SK-N-SH treated with all-trans-retinoic acid at 6 μM for 48 hours (cell line): ENCODE data around the gene KCNB1.

Experiments
- ATAC-seq: fragments of 200-7000 bp; cut with Tn5 transposase; 3 replicates; pipeline ENCODE4 v1.9.1; 2020; ENCODE audit warnings: mild to moderate bottlenecking, moderate library complexity
- ARNTL ChIP-seq: fragments of 450-650 bp; formaldehyde crosslinking; IDR thresholded peaks from 2 replicates; pipeline ENCODE4 v1.5.0; 2020; ENCODE audit warnings: low read depth, mild to moderate bottlenecking, moderate library complexity, borderline replicate concordance
- BACH2 ChIP-seq: fragments of 250-450 bp; sonication (Bioruptor Pico); IDR thresholded peaks from 2 replicates; pipeline ENCODE4 v1.9.0; 2021; ENCODE audit warnings: mild to moderate bottlenecking, borderline replicate concordance
- CREB5 ChIP-seq: fragments of 250-450 bp; sonication (Bioruptor Pico); IDR thresholded peaks from 2 replicates; pipeline ENCODE4 v1.5.1; 2020; ENCODE audit warnings: low read depth, mild to moderate bottlenecking, moderate library complexity
- CSDC2 ChIP-seq: fragments of 250-450 bp; sonication (Bioruptor Pico); IDR thresholded peaks from 2 replicates; pipeline ENCODE4 v1.5.0; 2020; ENCODE audit warnings: mild to moderate bottlenecking, moderate library complexity
- CSRNP3 ChIP-seq: fragments of 250-450 bp; sonication (Bioruptor Pico); IDR thresholded peaks from 2 replicates; pipeline ENCODE4 v1.5.1; 2021; ENCODE audit warnings: mild to moderate bottlenecking, moderate library complexity
- ESRRG ChIP-seq: fragments of 250-450 bp; sonication (Bioruptor Pico); IDR thresholded peaks from 2 replicates; pipeline ENCODE4 v1.6.1; 2021; ENCODE audit warnings: mild to moderate bottlenecking
- GLIS3 ChIP-seq: fragments of 250-450 bp; sonication (Bioruptor Pico); IDR thresholded peaks from 2 replicates; pipeline ENCODE4 v1.5.0; 2020; ENCODE audit warnings: mild to moderate bottlenecking, moderate library complexity
- ISL1 ChIP-seq: fragments of 250-450 bp; sonication (Bioruptor Pico); IDR thresholded peaks from 2 replicates; pipeline ENCODE4 v2.1.2; 2022; ENCODE audit warnings: mild to moderate bottlenecking, moderate library complexity
- OSR1 ChIP-seq: fragments of 250-450 bp; sonication (Bioruptor Pico); IDR thresholded peaks from 2 replicates; pipeline ENCODE4 v1.8.0; 2022; ENCODE audit warnings: moderate library complexity, mild to moderate bottlenecking, inconsistent platforms
- PATZ1 ChIP-seq: fragments of 250-450 bp; sonication (Bioruptor Pico); IDR thresholded peaks from 2 replicates; pipeline ENCODE4 v1.8.0; 2020; ENCODE audit warnings: mild to moderate bottlenecking, moderate library complexity, borderline replicate concordance
- POU6F1 ChIP-seq: fragments of 250-450 bp; sonication (Bioruptor Pico); IDR thresholded peaks from 2 replicates; pipeline ENCODE4 v1.8.0; 2021; ENCODE audit warnings: low read depth, mild to moderate bottlenecking, moderate library complexity, borderline replicate concordance
- PPARA ChIP-seq: fragments of 250-450 bp; sonication (Bioruptor Pico); IDR thresholded peaks from 2 replicates; pipeline ENCODE4 v1.5.0; 2020; ENCODE audit warnings: mild to moderate bottlenecking, borderline replicate concordance
- RARB ChIP-seq: fragments of 250-450 bp; sonication (Bioruptor Pico); IDR thresholded peaks from 2 replicates; pipeline ENCODE4 v1.8.0; 2021; ENCODE audit warnings: mild to moderate bottlenecking, moderate library complexity
- SNAI2 ChIP-seq: fragments of 250-450 bp; sonication (Bioruptor Pico); IDR thresholded peaks from 2 replicates; pipeline ENCODE4 v1.5.0; 2020; ENCODE audit warnings: mild to moderate bottlenecking, moderate library complexity
- TOX ChIP-seq: fragments of 250-450 bp; sonication (Bioruptor Pico); IDR thresholded peaks from 2 replicates; pipeline ENCODE4 v1.8.0; 2021; ENCODE audit warnings: mild to moderate bottlenecking, moderate library complexity, borderline replicate concordance
- ZC3H10 ChIP-seq: fragments of 250-450 bp; sonication (Bioruptor Pico); IDR thresholded peaks from 2 replicates; pipeline ENCODE4 v1.5.1; 2021; ENCODE audit warnings: mild to moderate bottlenecking, moderate library complexity
- ZFP3 ChIP-seq: fragments of 250-450 bp; sonication (Bioruptor Pico); IDR thresholded peaks from 2 replicates; pipeline ENCODE4 v1.5.0; 2020; ENCODE audit warnings: mild to moderate bottlenecking, moderate library complexity
- ZFP30 ChIP-seq: fragments of 450-650 bp; formaldehyde crosslinking; IDR thresholded peaks from 2 replicates; pipeline ENCODE4 v1.5.0; 2022; ENCODE audit warnings: mild to moderate bottlenecking, moderate library complexity
- ZNF565 ChIP-seq: fragments of 450-650 bp; formaldehyde crosslinking; conservative IDR thresholded peaks from 2 replicates; pipeline ENCODE4 v1.5.0; 2020; ENCODE audit warnings: low read depth, mild to moderate bottlenecking, moderate library complexity
- ZNF70 ChIP-seq: fragments of 450-650 bp; formaldehyde crosslinking; IDR thresholded peaks from 2 replicates; pipeline ENCODE4 v1.5.0; 2020; ENCODE audit warnings: mild to moderate bottlenecking, moderate library complexity
- ZNF8 ChIP-seq: fragments of 450-650 bp; formaldehyde crosslinking; IDR thresholded peaks from 2 replicates; pipeline ENCODE4 v1.5.0; 2020; ENCODE audit warnings: mild to moderate bottlenecking, moderate library complexity

KCNB1 gene

GRCh38 chr20:49478754-49479689 lies 3.4 kb downstream of the KCNB1 start:
- TF ChIP-seq POU6F1 (CRISPR knock-in tag) (no peak), RARB (CRISPR knock-in tag) (no peak), CSDC2 (CRISPR knock-in tag) (no peak), CSRNP3 (CRISPR knock-in tag) (no peak), ZNF565 (CRISPR knock-in tag) (no peak), ZNF8 (CRISPR knock-in tag) (no peak), BACH2 (CRISPR knock-in tag) (no peak), TOX (CRISPR knock-in tag) (no peak), PPARA (CRISPR knock-in tag) (no peak), ZNF70 (no peak), ZFP3 (no peak), ZC3H10 (CRISPR knock-in tag) (no peak), CREB5 (no peak), ZFP30 (CRISPR knock-in tag) (no peak), PATZ1 (CRISPR knock-in tag) (no peak), SNAI2 (CRISPR knock-in tag) (no peak), OSR1 (CRISPR knock-in tag) (no peak), ARNTL (CRISPR knock-in tag) (no peak), ISL1 (CRISPR knock-in tag) (no peak)
- ATAC-seq: no peak

GRCh38 chr20:49478266-49478665 lies 4.2 kb downstream of the KCNB1 start:
- no peak for TF ChIP-seq BACH2 (CRISPR knock-in tag)
- TF ChIP-seq ZNF8 (CRISPR knock-in tag): no peak
- TF ChIP-seq PPARA (CRISPR knock-in tag): no peak
- TF ChIP-seq CREB5: no peak
- TF ChIP-seq PATZ1 (CRISPR knock-in tag): no peak
- no peak for TF ChIP-seq RARB (CRISPR knock-in tag)
- TF ChIP-seq ZFP3: no peak
- TF ChIP-seq TOX (CRISPR knock-in tag): no peak
- no peak for TF ChIP-seq GLIS3 (CRISPR knock-in tag)
- TF ChIP-seq ESRRG: no peak
- TF ChIP-seq ISL1 (CRISPR knock-in tag): no peak
- TF ChIP-seq CSRNP3 (CRISPR knock-in tag): no peak
- no peak for TF ChIP-seq SNAI2 (CRISPR knock-in tag)
- no peak for TF ChIP-seq ZNF70
- TF ChIP-seq ARNTL (CRISPR knock-in tag): no peak
- TF ChIP-seq CSDC2 (CRISPR knock-in tag): no peak
- ATAC-seq: no peak
